Measurements from ENCODE around the gene JAKMIP3.

DNA sequence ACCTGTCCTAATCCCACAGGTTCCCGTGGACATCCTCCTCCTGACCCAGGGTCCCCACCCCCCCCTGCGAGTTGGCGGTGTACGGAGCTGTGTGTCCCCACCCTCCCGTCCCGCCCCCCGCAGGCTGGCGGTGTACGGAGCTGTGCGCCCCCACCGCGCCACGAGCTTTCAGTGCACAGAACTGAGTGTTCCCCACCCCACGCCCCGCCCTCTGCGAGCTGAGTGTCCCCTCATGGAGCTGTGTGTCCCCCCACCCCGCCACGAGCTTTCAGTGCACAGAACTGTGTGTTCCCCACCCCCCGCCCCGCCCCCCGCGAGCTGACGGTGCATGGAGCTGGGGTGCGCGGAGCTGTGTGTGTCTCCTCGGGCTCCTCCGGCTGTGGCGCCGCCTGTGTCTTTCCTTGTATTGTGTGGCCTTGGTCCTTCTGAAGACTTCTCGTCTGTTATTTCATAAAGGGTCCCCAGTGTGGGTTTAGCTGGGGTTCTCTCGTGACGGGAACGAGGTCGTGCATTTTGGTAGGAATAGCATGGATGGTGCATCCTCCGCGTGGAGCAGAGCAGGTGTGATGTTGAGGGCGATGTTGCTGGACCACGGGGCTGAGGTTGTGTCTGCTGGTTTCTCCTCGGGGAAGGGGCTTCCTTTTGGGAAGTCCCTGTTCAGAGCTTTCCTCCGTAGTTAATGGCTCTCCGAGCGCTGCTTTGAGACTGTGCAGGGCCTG, 18.0 kb upstream of the JAKMIP3 start:
- TF ChIP-seq ELF4 (IDR thresholded peaks at IDR 0.05): no peak
- no peak for TF ChIP-seq FOXM1 (IDR thresholded peaks at IDR 0.05; ENCODE audit: borderline replicate concordance)
- no peak for TF ChIP-seq BHLHE40 (IDR thresholded peaks at IDR 0.05; ENCODE audit: borderline replicate concordance)

Data from HEK293T (cell line).